ENCODE measurements around the gene GRB10.
A peak's percentile ranks its signal among the peaks of the same experiment; 100 is the strongest.
"Not testable (repeated sequence)": the region's sequence is repeated elsewhere in the genome, so short reads cannot be mapped to it uniquely, and the experiment has no call there.

The GRB10 gene

GRCh38 chr7:50781381-50782293 lies 1.1 kb downstream of the GRB10 start:
- no peak for DNase-seq (ENCODE audit: low read depth)
- peak overlapping the region; percentile 14 for H3K4me3 ChIP-seq (ENCODE audit: low read depth, low read length)

- DNase-seq (ENCODE audit: low read depth), result no peak
- H3K4me3 ChIP-seq (ENCODE audit: low read depth, low read length), result no peak overlapping the region
These were observed 2.3 kb downstream of the GRB10 start for GRCh38 chr7:50780436-50780835.

- H3K4me3 ChIP-seq (ENCODE audit: low read depth, low read length), result no peak overlapping the region
- DNase-seq (ENCODE audit: low read depth), result no peak
These were observed 3.3 kb downstream of the GRB10 start for GRCh38 chr7:50779427-50779826.

GRCh38 chr7:50778189-50778588 lies 4.5 kb downstream of the GRB10 start:
- no peak for DNase-seq (ENCODE audit: low read depth)

GRCh38 chr7:50775836-50776235 lies 6.9 kb downstream of the GRB10 start:
- DNase-seq (ENCODE audit: low read depth), result no peak
- H3K4me3 ChIP-seq (ENCODE audit: low read depth, low read length), result no peak overlapping the region

More at GRCh38 chr7:50778189-50778588, 4.5 kb downstream of the GRB10 start:
- no peak overlapping the region for H3K4me3 ChIP-seq (ENCODE audit: low read depth, low read length)

- no peak overlapping the region for H3K4me3 ChIP-seq (ENCODE audit: low read depth, low read length)
- no peak for DNase-seq (ENCODE audit: low read depth)
These were observed 7.5 kb downstream of the GRB10 start for GRCh38 chr7:50775231-50775630.

GRCh38 chr7:50774319-50774718 lies 8.4 kb downstream of the GRB10 start:
- no peak for DNase-seq (ENCODE audit: low read depth)
- no peak overlapping the region for H3K4me3 ChIP-seq (ENCODE audit: low read depth, low read length)

GRCh38 chr7:50773071-50773470 lies 9.6 kb downstream of the GRB10 start:
- not testable (repeated sequence) for H3K4me3 ChIP-seq (ENCODE audit: low read depth, low read length); DNase-seq (ENCODE audit: low read depth)

GRCh38 chr7:50771120-50772002 lies 11.3 kb downstream of the GRB10 start:
- no peak for DNase-seq (ENCODE audit: low read depth)
- H3K4me3 ChIP-seq (ENCODE audit: low read depth, low read length), result no peak overlapping the region

GRCh38 chr7:50768485-50769474 lies 13.9 kb downstream of the GRB10 start:
- DNase-seq (ENCODE audit: low read depth), result no peak
- no peak overlapping the region for H3K4me3 ChIP-seq (ENCODE audit: low read depth, low read length)

- no peak overlapping the region for H3K4me3 ChIP-seq (ENCODE audit: low read depth, low read length)
- DNase-seq (ENCODE audit: low read depth), result no peak
These were observed 15.9 kb downstream of the GRB10 start for GRCh38 chr7:50766849-50767207.

GRCh38 chr7:50766106-50766848 lies 16.4 kb downstream of the GRB10 start:
- no peak overlapping the region for H3K4me3 ChIP-seq (ENCODE audit: low read depth, low read length)
- no peak for DNase-seq (ENCODE audit: low read depth)

- H3K4me3 ChIP-seq (ENCODE audit: low read depth, low read length), result no peak overlapping the region
- no peak for DNase-seq (ENCODE audit: low read depth)
These were observed 20.4 kb downstream of the GRB10 start for GRCh38 chr7:50762337-50762736.

- H3K4me3 ChIP-seq (ENCODE audit: low read depth, low read length), result no peak overlapping the region
- DNase-seq (ENCODE audit: low read depth), result no peak
These were observed 21.0 kb downstream of the GRB10 start for GRCh38 chr7:50761713-50762112.

GRCh38 chr7:50757703-50758390 lies 24.8 kb downstream of the GRB10 start:
- no peak for DNase-seq (ENCODE audit: low read depth)
- H3K4me3 ChIP-seq (ENCODE audit: low read depth, low read length), result no peak overlapping the region

GRCh38 chr7:50756180-50756579 lies 26.5 kb downstream of the GRB10 start:
- DNase-seq (ENCODE audit: low read depth), result no peak

GRCh38 chr7:50754684-50755083 lies 28.0 kb downstream of the GRB10 start:
- DNase-seq (ENCODE audit: low read depth), result no peak
- no peak overlapping the region for H3K4me3 ChIP-seq (ENCODE audit: low read depth, low read length)

More at GRCh38 chr7:50756180-50756579, 26.5 kb downstream of the GRB10 start:
- no peak overlapping the region for H3K4me3 ChIP-seq (ENCODE audit: low read depth, low read length)

GRCh38 chr7:50754241-50754640 lies 28.5 kb downstream of the GRB10 start:
- H3K4me3 ChIP-seq (ENCODE audit: low read depth, low read length), result no peak overlapping the region
- no peak for DNase-seq (ENCODE audit: low read depth)
